H1 (cell line): Measurements from ENCODE around the gene ZDHHC1. TPM values are rescaled to one million over a fixed set of nuclear protein-coding genes. Genes with fewer than 3 reads are reported as not detected.

Source experiments
- CTCF ChIA-PET: fragments of 300-600 bp; sonication (Branson Sonifier 250); formaldehyde crosslinking; loops from one replicate; lab custom pipeline; 2021; ENCODE audit not compliant: partially characterized antibody; lab: Charles Lee
- POLR2A ChIA-PET: fragments of 300-600 bp; sonication (Branson Sonifier 250); formaldehyde crosslinking; loops from one replicate; lab custom pipeline; 2021; ENCODE audit warnings: inconsistent platforms; ENCODE audit not compliant: partially characterized antibody; lab: Charles Lee
- DNase-seq, 2 experiments: peaks; one replicate each; pipeline versions ENCODE4 v3.0.0 to v3.0.0-alpha.2; 2010 to 2022; ENCODE audit warnings: low spot score in 2 of 2, low read depth in 1 of 2, mixed read lengths in 1 of 2
- FAIRE-seq: peaks from 2 replicates; lab custom pipeline; 2011; peaks lifted over from hg19 to GRCh38; lab: Jason Lieb, UNC
- H2AFZ ChIP-seq: 2 replicates; pipeline ENCODE4 v1.8.1; 2012; ENCODE audit warnings: low read length, inconsistent platforms
- H2AK5ac ChIP-seq: 2 replicates; pipeline ENCODE4 v1.6.1; 2013; ENCODE audit warnings: low read depth, low read length
- H2BK120ac ChIP-seq: replicated peaks from 2 replicates; pipeline ENCODE3; 2013; ENCODE audit warnings: low read depth, low read length, inconsistent platforms
- H2BK12ac ChIP-seq: 2 replicates; pipeline ENCODE4 v1.6.1; 2013; ENCODE audit warnings: low read depth, low read length
- H2BK15ac ChIP-seq: 2 replicates; pipeline ENCODE4 v1.6.1; 2013; ENCODE audit warnings: low read length
- H2BK20ac ChIP-seq: 2 replicates; pipeline ENCODE4 v1.6.1; 2013; ENCODE audit warnings: low read length
- H2BK5ac ChIP-seq: 2 replicates; pipeline ENCODE4 v1.6.1; 2013; ENCODE audit warnings: low read depth, low read length
- H3K14ac ChIP-seq: 2 replicates; pipeline ENCODE4 v1.6.1; 2013; ENCODE audit warnings: inconsistent platforms; ENCODE audit not compliant: insufficient read length
- H3K18ac ChIP-seq: 2 replicates; pipeline ENCODE4 v1.6.1; 2013; ENCODE audit warnings: low read length; ENCODE audit errors: extremely low read depth
- H3K23ac ChIP-seq: 2 replicates; pipeline ENCODE4 v1.6.1; 2013; ENCODE audit warnings: inconsistent platforms; ENCODE audit not compliant: insufficient read length
- H3K23me2 ChIP-seq: 2 replicates; pipeline ENCODE4 v1.6.1; 2013; ENCODE audit warnings: low read depth, low read length
- H3K27ac ChIP-seq: 2 replicates; pipeline ENCODE4 v1.6.1; 2011; ENCODE audit warnings: low read depth, low read length, inconsistent platforms
- H3K27me3 ChIP-seq, 4 experiments: replicated peaks in 1 of 4; 1 replicate in 1 of 4; 2 replicates in 3 of 4; pipeline versions ENCODE4 v1.6.1 to v1.8.1; 2011 to 2013; ENCODE audit warnings: low read length in 3 of 4, mild to moderate bottlenecking in 3 of 4, inconsistent platforms in 2 of 4, mixed read lengths in 2 of 4, moderate library complexity in 1 of 4; ENCODE audit not compliant: control insufficient read depth in 3 of 4, insufficient read depth in 3 of 4; ENCODE audit errors: extremely low read depth in 1 of 4
- H3K36me3 ChIP-seq, 4 experiments: 2 replicates each; pipeline versions ENCODE4 v1.6.1 to v1.8.1; 2011 to 2013; ENCODE audit warnings: mild to moderate bottlenecking in 4 of 4, low read length in 3 of 4, moderate library complexity in 2 of 4, control low read depth in 1 of 4, inconsistent platforms in 1 of 4; ENCODE audit not compliant: insufficient read depth in 4 of 4, control insufficient read depth in 2 of 4
- H3K4ac ChIP-seq: replicated peaks from 2 replicates; pipeline ENCODE3; 2013; ENCODE audit warnings: low read length, low read depth, mixed read lengths, inconsistent platforms; ENCODE audit not compliant: insufficient read length
- H3K4me1 ChIP-seq, 4 experiments: replicated peaks in 1 of 4; 1 replicate in 1 of 4; 2 replicates in 3 of 4; pipeline versions ENCODE4 v1.6.1 to v1.8.1; 2011 to 2013; ENCODE audit warnings: low read length in 3 of 4, inconsistent platforms in 2 of 4, mixed read lengths in 1 of 4; ENCODE audit not compliant: insufficient read depth in 4 of 4, control insufficient read depth in 3 of 4
- H3K4me2 ChIP-seq, 2 experiments: 2 replicates each; pipeline versions ENCODE4 v1.6.1 to v1.8.1; 2011 to 2013; ENCODE audit warnings: low read depth in 2 of 2, low read length in 2 of 2, control low read depth in 1 of 2, inconsistent platforms in 1 of 2, mild to moderate bottlenecking in 1 of 2; ENCODE audit not compliant: insufficient read depth in 1 of 2
- H3K4me3 ChIP-seq, 4 experiments: fragments of 200-600, 300-600 bp in 1 of 4; sonication (generic), shearing (Covaris generic), sonication (Bioruptor Twin) in 1 of 4; 2 replicates each; pipeline versions ENCODE4 v1.5.1 to v1.8.1; 2011 to 2016; ENCODE audit warnings: low read length in 4 of 4, low read depth in 3 of 4, control low read depth in 2 of 4, inconsistent platforms in 2 of 4, mild to moderate bottlenecking in 2 of 4, mixed read lengths in 1 of 4, moderate library complexity in 1 of 4; ENCODE audit not compliant: insufficient read depth in 2 of 4; ENCODE audit errors: extremely low read depth in 1 of 4
- H3K56ac ChIP-seq: replicated peaks from 2 replicates; pipeline ENCODE3; 2013; ENCODE audit warnings: low read depth, mild to moderate bottlenecking, mixed read lengths, low read length, inconsistent platforms; ENCODE audit not compliant: insufficient read length
- H3K79me1 ChIP-seq: 2 replicates; pipeline ENCODE4 v1.6.1; 2013; ENCODE audit warnings: low read depth, low read length, control low read depth
- H3K79me2 ChIP-seq, 2 experiments: 2 replicates each; pipeline versions ENCODE4 v1.6.1 to v1.8.1; 2012 to 2013; ENCODE audit warnings: low read length in 2 of 2, mild to moderate bottlenecking in 2 of 2, inconsistent platforms in 1 of 2; ENCODE audit not compliant: insufficient read depth in 2 of 2, control insufficient read depth in 1 of 2
- H3K9ac ChIP-seq, 4 experiments: replicated peaks in 1 of 4; 1 replicate in 1 of 4; 2 replicates in 3 of 4; pipeline versions ENCODE4 v1.6.1 to v1.8.1; 2011 to 2013; ENCODE audit warnings: low read depth in 3 of 4, low read length in 3 of 4, control low read depth in 2 of 4, mild to moderate bottlenecking in 2 of 4, moderate library complexity in 2 of 4, inconsistent platforms in 1 of 4; ENCODE audit errors: extremely low read depth in 1 of 4
- H3K9me3 ChIP-seq, 2 experiments: 2 replicates each; pipeline versions ENCODE4 v1.6.1 to v1.8.1; 2012 to 2013; ENCODE audit warnings: mild to moderate bottlenecking in 2 of 2, moderate library complexity in 2 of 2, control low read depth in 1 of 2, inconsistent platforms in 1 of 2, low read depth in 1 of 2, low read length in 1 of 2, mixed read lengths in 1 of 2; ENCODE audit not compliant: insufficient read depth in 2 of 2
- H4K20me1 ChIP-seq, 2 experiments: replicated peaks in 1 of 2; 2 replicates each; pipeline versions ENCODE3 to v1.8.1; 2011 to 2013; ENCODE audit warnings: inconsistent platforms in 2 of 2, low read length in 2 of 2, mild to moderate bottlenecking in 1 of 2; ENCODE audit not compliant: insufficient read depth in 2 of 2, control insufficient read depth in 1 of 2
- H4K5ac ChIP-seq: 2 replicates; pipeline ENCODE4 v1.6.1; 2013; ENCODE audit warnings: low read length, low read depth, mixed read lengths, inconsistent platforms; ENCODE audit not compliant: insufficient read length
- H4K8ac ChIP-seq: 2 replicates; pipeline ENCODE4 v1.8.0; 2013; ENCODE audit warnings: mild to moderate bottlenecking, moderate library complexity, low read length, inconsistent platforms; ENCODE audit not compliant: insufficient read depth; ENCODE audit errors: extremely low read depth
- H4K91ac ChIP-seq: replicated peaks from 2 replicates; pipeline ENCODE3; 2013; ENCODE audit warnings: low read length, mixed read lengths, inconsistent platforms; ENCODE audit not compliant: insufficient read length
- ZNF274 ChIP-seq: IDR thresholded peaks from 2 replicates; pipeline ENCODE4 v1.7.0; 2012; ENCODE audit warnings: low read length, borderline replicate concordance; ENCODE audit errors: extremely low read depth
- WGBS, 2 experiments: shearing (Covaris generic) in 1 of 2; methylation state at CpG; one replicate each; pipeline versions ENCODE4 v1.1.6 to v1.1.7; 2013 to 2015; ENCODE audit warnings: low lambda C conversion rate in 2 of 2, mixed read lengths in 2 of 2, inconsistent platforms in 1 of 2, low coverage in 1 of 2, missing lambda C conversion rate in 1 of 2; ENCODE audit not compliant: insufficient replicate concordance in 2 of 2, insufficient coverage in 1 of 2, insufficient read length in 1 of 2; ENCODE audit errors: extremely low coverage in 1 of 2, missing lambda C conversion rate in 1 of 2; 5-methylcytosine and 5-hydroxymethylcytosine counted together
- polyA plus RNA-seq, 7 experiments: library from polyadenylated mRNA; depleted of rRNA in 3 of 7; stranded (reverse) in 5 of 7; unstranded in 2 of 7; fragments of >200 nt in 5 of 7; fragments of 200-250 nt in 2 of 7; gene quantifications; 1 replicate in 5 of 7; 2 replicates in 1 of 7; 4 replicates in 1 of 7; pipeline versions ENCODE4 v1.2.1 to v1.2.3, GENCODE V29; 2011 to 2013; ENCODE audit warnings: missing spikeins in 2 of 7, mixed read lengths in 2 of 7
- total RNA-seq: library from RNA; stranded (reverse); fragmentation: NEBNext Ultra II Directional; extraction: Animal tissue kit (Norgen Biotek cat#: 25700); gene quantifications from 2 replicates; pipeline ENCODE4 v1.2.1, GENCODE V29; 2021
- TF ChIP-seq, protein P1 (sequence below), 3 experiments: IDR thresholded peaks; 1 replicate in 2 of 3; 2 replicates in 1 of 3; pipeline versions ENCODE4 v1.5.1 to v1.6.1; 2011; ENCODE audit warnings: low read length in 3 of 3, mild to moderate bottlenecking in 3 of 3, inconsistent platforms in 2 of 3, low read depth in 1 of 3, moderate library complexity in 1 of 3; ENCODE audit not compliant: insufficient read depth in 1 of 3; ENCODE audit errors: control extremely low read depth in 1 of 3

Gene ZDHHC1
- total and polyA plus RNA-seq, 2 of the 8 experiments (the other 6 are each of a cell fraction or from before 2014, with no cell fraction given) = 3.1 to 4.9 TPM

DNA sequence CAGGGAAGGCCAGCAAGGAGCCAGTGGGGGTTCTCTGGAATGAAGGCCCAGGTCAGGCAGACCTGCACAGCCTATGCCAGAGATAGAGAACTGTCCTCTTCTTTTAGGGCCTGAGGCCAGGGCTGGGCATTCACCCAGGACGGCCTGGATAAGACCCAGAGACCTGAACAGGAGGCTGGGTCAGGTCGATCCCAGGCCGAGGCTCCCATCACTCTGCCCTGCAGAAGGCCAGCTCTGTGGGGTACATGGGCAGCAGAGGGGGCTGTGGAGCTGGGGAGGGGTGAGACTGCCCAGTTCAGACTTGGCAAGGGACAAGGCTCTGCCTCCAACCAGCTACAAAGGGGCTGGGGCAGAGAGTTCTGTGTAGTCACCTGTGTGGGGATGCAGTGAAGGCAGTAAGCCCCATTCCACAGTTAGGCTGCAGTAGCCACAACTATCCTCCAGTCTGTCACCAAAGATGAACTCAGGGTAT is 29.2 kb upstream of the ZDHHC1 start:
- ChIA-PET CTCF (interaction anchor here (0.6 to 28.6 kb wide), 21 partner anchors 1 to 1366 kb away, joined by 3 to 683 read pairs (median 4); partner anchors contain the start of genes ATP6V0D1, FHOD1, HSD11B2 and ZDHHC1), POLR2A (interaction anchor here (0.9 to 8.5 kb wide), 7 partner anchors 10 to 176 kb away, joined by 3 to 67 read pairs (median 3); partner anchors contain the start of gene HSD11B2)
- Histone ChIP-seq H3K9ac (no peak overlapping the region), H3K4ac (no peak overlapping the region), H3K14ac (no peak overlapping the region), H3K18ac (no peak overlapping the region), H4K5ac (no peak overlapping the region), H3K27ac (no peak overlapping the region), H2AFZ (no peak overlapping the region), H2BK20ac (no peak overlapping the region), H2BK5ac (no peak overlapping the region), H3K4me2 (no peak overlapping the region)
- TF ChIP-seq, protein P1, sequence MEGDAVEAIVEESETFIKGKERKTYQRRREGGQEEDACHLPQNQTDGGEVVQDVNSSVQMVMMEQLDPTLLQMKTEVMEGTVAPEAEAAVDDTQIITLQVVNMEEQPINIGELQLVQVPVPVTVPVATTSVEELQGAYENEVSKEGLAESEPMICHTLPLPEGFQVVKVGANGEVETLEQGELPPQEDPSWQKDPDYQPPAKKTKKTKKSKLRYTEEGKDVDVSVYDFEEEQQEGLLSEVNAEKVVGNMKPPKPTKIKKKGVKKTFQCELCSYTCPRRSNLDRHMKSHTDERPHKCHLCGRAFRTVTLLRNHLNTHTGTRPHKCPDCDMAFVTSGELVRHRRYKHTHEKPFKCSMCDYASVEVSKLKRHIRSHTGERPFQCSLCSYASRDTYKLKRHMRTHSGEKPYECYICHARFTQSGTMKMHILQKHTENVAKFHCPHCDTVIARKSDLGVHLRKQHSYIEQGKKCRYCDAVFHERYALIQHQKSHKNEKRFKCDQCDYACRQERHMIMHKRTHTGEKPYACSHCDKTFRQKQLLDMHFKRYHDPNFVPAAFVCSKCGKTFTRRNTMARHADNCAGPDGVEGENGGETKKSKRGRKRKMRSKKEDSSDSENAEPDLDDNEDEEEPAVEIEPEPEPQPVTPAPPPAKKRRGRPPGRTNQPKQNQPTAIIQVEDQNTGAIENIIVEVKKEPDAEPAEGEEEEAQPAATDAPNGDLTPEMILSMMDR (IDR thresholded peaks at IDR 0.05; ENCODE audit: control extremely low read depth in 1 of 3, insufficient read depth in 1 of 3, low read depth in 1 of 3, low read length in 3 of 3) = peak in 1 of 3 experiments; percentile 23; a peak in 1 of 4 replicates
- TF ChIP-seq ZNF274 = no peak
- TF ChIP-seq, all 59 proteins: peak for 1
- WGBS, 2 experiments = 86% methylated on average over 3 of the region's 3 CpGs; no CpG with 5 or more reads in 1 of the 2 experiments
- Histone ChIP-seq H3K4me3 (no peak overlapping the region), H3K23ac (no peak overlapping the region), H3K79me2 (no peaks in the 10 kb centered on the region), H3K56ac (no peak overlapping the region), H2BK15ac (no peak overlapping the region), H4K8ac (no peak overlapping the region), H4K91ac (no peak overlapping the region), H3K9me3 (peaks cover 0 to 4% of the 10 kb centered on the region in 2 experiments; a peak in 1 of 4 replicates), H3K27me3 (no peaks in the 10 kb centered on the region), H3K36me3 (no peaks in the 10 kb centered on the region; a peak in 1 of 8 replicates), H4K20me1 (peaks cover 2 to 6% of the 10 kb centered on the region in 2 experiments), H2AK5ac (no peak overlapping the region; the same call in 1 of the 2 replicates), H3K23me2 (no peaks in the 10 kb centered on the region), H3K4me1 (peaks cover 0 to 8% (median 4%) of the 10 kb centered on the region in 4 experiments; a peak in 5 of 7 replicates), H2BK12ac (0 out of 2 replicates have a peak overlapping the region, but pooled peaks have one; percentile 60), H2BK120ac (no peak overlapping the region), H3K79me1 (no peaks in the 10 kb centered on the region; the same call in none of the 2 replicates)
- no peak for FAIRE-seq
- no peak for DNase-seq
